ENCODE data around the gene NPIPB8.

NPIPB8 gene

GRCh38 chr16:28602529-28602928 lies 35.3 kb upstream of the NPIPB8 start:
- no peaks in the 10 kb centered on the region for H3K27me3 ChIP-seq (ENCODE audit: insufficient read depth, poor library complexity, severe bottlenecking)
- H3K4me3 ChIP-seq (replicated peaks; ENCODE audit: insufficient read depth, low read length), result no peak overlapping the region
- H3K27ac ChIP-seq (replicated peaks), result no peak overlapping the region
- no peak for TF ChIP-seq POLR2AphosphoS5 (IDR thresholded peaks at IDR 0.05; ENCODE audit: low read depth)
- no peak for TF ChIP-seq REST (IDR thresholded peaks at IDR 0.05; ENCODE audit: insufficient replicate concordance, low read depth)
- no peak for TF ChIP-seq CTCF (IDR thresholded peaks at IDR 0.05; ENCODE audit: insufficient read depth, low read length)
- no peak for TF ChIP-seq GABPA (IDR thresholded peaks at IDR 0.05; ENCODE audit: low read depth)
- TF ChIP-seq SPI1 (IDR thresholded peaks at IDR 0.05; ENCODE audit: borderline replicate concordance, low read depth), result no peak
- DNase-seq (ENCODE audit: low read depth in 1 of 2, low spot score in 1 of 2), result no peak

GRCh38 chr16:28603381-28604185 lies 34.3 kb upstream of the NPIPB8 start:
- no peak for DNase-seq (ENCODE audit: low read depth in 1 of 2, low spot score in 1 of 2)
- TF ChIP-seq REST (IDR thresholded peaks at IDR 0.05; ENCODE audit: insufficient replicate concordance, low read depth), result no peak
- TF ChIP-seq CTCF (IDR thresholded peaks at IDR 0.05; ENCODE audit: insufficient read depth, low read length), result no peak
- TF ChIP-seq SPI1 (IDR thresholded peaks at IDR 0.05; ENCODE audit: borderline replicate concordance, low read depth), result no peak
- no peak for TF ChIP-seq POLR2AphosphoS5 (IDR thresholded peaks at IDR 0.05; ENCODE audit: low read depth)
- Histone ChIP-seq H3K27ac (replicated peaks) (no peak overlapping the region), H3K4me3 (replicated peaks; ENCODE audit: insufficient read depth, low read length) (no peak overlapping the region), H3K27me3 (ENCODE audit: insufficient read depth, poor library complexity, severe bottlenecking) (no peaks in the 10 kb centered on the region)

- DNase-seq (ENCODE audit: low read depth in 1 of 2, low spot score in 1 of 2), result no peak
- no peaks in the 10 kb centered on the region for H3K27me3 ChIP-seq (ENCODE audit: insufficient read depth, poor library complexity, severe bottlenecking)
- no peak overlapping the region for H3K4me3 ChIP-seq (replicated peaks; ENCODE audit: insufficient read depth, low read length)
- H3K27ac ChIP-seq (replicated peaks), result no peak overlapping the region
- no peak for TF ChIP-seq POLR2AphosphoS5 (IDR thresholded peaks at IDR 0.05; ENCODE audit: low read depth)
Measured at GRCh38 chr16:28604186-28604565, 33.7 kb upstream of the NPIPB8 start.

GRCh38 chr16:28606291-28607115 lies 31.4 kb upstream of the NPIPB8 start:
- no peaks in the 10 kb centered on the region for H3K27me3 ChIP-seq (ENCODE audit: insufficient read depth, poor library complexity, severe bottlenecking)
- no peak overlapping the region for H3K4me3 ChIP-seq (replicated peaks; ENCODE audit: insufficient read depth, low read length)
- H3K27ac ChIP-seq (replicated peaks), result no peak overlapping the region
- TF ChIP-seq REST (IDR thresholded peaks at IDR 0.05; ENCODE audit: insufficient replicate concordance, low read depth), result no peak
- no peak for DNase-seq (ENCODE audit: low read depth in 1 of 2, low spot score in 1 of 2)
